Lung (tissue), 12 donors: ENCODE measurements around the gene C1RL. TPM values are rescaled to one million over a fixed set of nuclear protein-coding genes. Genes with fewer than 3 reads are reported as not detected.
A peak's percentile ranks its signal among the peaks of the same experiment; 100 is the strongest.

Experiments used
- ATAC-seq: fragments of 200-7000 bp; cut with Tn5 transposase; one replicate; pipeline ENCODE4 v1.9.1; 2020; ENCODE audit warnings: moderate number of reproducible peaks; ENCODE audit not compliant: insufficient read depth, low FRiP score
- DNase-seq, 3 donors: peaks; one replicate each; pipeline ENCODE4 v3.0.0-alpha.2; 2013 to 2017
- H3K27ac ChIP-seq, 2 donors: one replicate each; pipeline ENCODE4 v1.5.1; 2013; ENCODE audit warnings: mild to moderate bottlenecking in 2 of 2, moderate library complexity in 2 of 2, control low read depth in 1 of 2, inconsistent platforms in 1 of 2, low read depth in 1 of 2, low read length in 1 of 2
- H3K27me3 ChIP-seq, 3 donors: one replicate each; pipeline ENCODE4 v1.5.1; 2013; ENCODE audit warnings: low read length in 2 of 3; ENCODE audit not compliant: control insufficient read depth in 3 of 3, insufficient read depth in 3 of 3
- H3K36me3 ChIP-seq, 4 donors: one replicate each; pipeline ENCODE4 v1.5.1; 2013; ENCODE audit warnings: low read length in 4 of 4, mild to moderate bottlenecking in 1 of 4, moderate library complexity in 1 of 4; ENCODE audit not compliant: control insufficient read depth in 4 of 4, insufficient read depth in 4 of 4
- H3K4me1 ChIP-seq, 5 donors: one replicate each; pipeline ENCODE4 v1.5.1; 2013; ENCODE audit warnings: low read length in 5 of 5, mild to moderate bottlenecking in 2 of 5, moderate library complexity in 1 of 5; ENCODE audit not compliant: control insufficient read depth in 5 of 5, insufficient read depth in 5 of 5
- H3K4me3 ChIP-seq: one replicate; pipeline ENCODE4 v1.5.1; 2013; ENCODE audit warnings: mild to moderate bottlenecking, control low read depth, moderate library complexity
- H3K9ac ChIP-seq, 2 donors: one replicate each; pipeline ENCODE4 v1.5.1; 2013; ENCODE audit warnings: low read length in 2 of 2, control low read depth in 1 of 2; ENCODE audit not compliant: insufficient read depth in 1 of 2
- H3K9me3 ChIP-seq, 4 donors: one replicate each; pipeline ENCODE4 v1.5.1; 2013; ENCODE audit warnings: low read length in 3 of 4, mild to moderate bottlenecking in 1 of 4, moderate library complexity in 1 of 4; ENCODE audit not compliant: control insufficient read depth in 4 of 4, insufficient read depth in 3 of 4
- CTCF ChIP-seq: IDR thresholded peaks from 2 replicates; pipeline ENCODE4 v1.5.1; 2012; ENCODE audit warnings: mild to moderate bottlenecking; ENCODE audit errors: control extremely low read depth, extremely low read depth
- WGBS, 2 donors: extraction: QIAGEN DNeasy Blood & Tissue Kit; methylation state at CpG; one replicate each; pipeline ENCODE4 v1.1.7; 2013; 5-methylcytosine and 5-hydroxymethylcytosine counted together
- polyA plus RNA-seq, 2 donors: library from polyadenylated mRNA; stranded (reverse); fragments of 200-250 nt; gene quantifications; one replicate each; pipeline ENCODE4 v1.2.1, GENCODE V29; 2013
- total RNA-seq, 2 donors: library from RNA; depleted of rRNA in 1 of 2; stranded (reverse); fragments of >200 nt in 1 of 2; gene quantifications; one replicate each; pipeline ENCODE4 v1.2.1, GENCODE V29; 2014 to 2021
- donor health status: control.
- donor health status: control.
- donor health status: Bipolar disorder and iron deficiency.
- donor health status: healthy.
- donor health status: DM: yes; HTN: yes; CAD: no.

C1RL gene
- total and polyA plus RNA-seq, 4 donors = 60.5 to 116 (median 86.5) TPM

- H3K9me3 ChIP-seq = no peaks in the 10 kb centered on the region
- no peak overlapping the region for H3K9ac ChIP-seq
- H3K27ac ChIP-seq = no peak overlapping the region
- DNase-seq (no peak), ATAC-seq (no peak)
- no peak overlapping the region for H3K4me3 ChIP-seq
- H3K27me3 ChIP-seq = no peaks in the 10 kb centered on the region
- H3K4me1 ChIP-seq = peaks cover 0 to 1% (median 0%) of the 10 kb centered on the region in 5 donors
- TF ChIP-seq CTCF = no peak
- peaks cover 0 to 13% (median 7%) of the 10 kb centered on the region in 4 donors for H3K36me3 ChIP-seq
- WGBS, 2 donors = 82 to 90% methylated on average over 6 of the region's 6 CpGs
Measured at GRCh38 chr12:7069386-7069785, 39.6 kb downstream of the C1RL start.

- no peaks in the 10 kb centered on the region for H3K27me3 ChIP-seq
- no peak overlapping the region for H3K4me3 ChIP-seq
- H3K9me3 ChIP-seq = no peaks in the 10 kb centered on the region
- WGBS, 2 donors = 38 to 59% methylated on average over 2 of the region's 2 CpGs
- no peak overlapping the region for H3K9ac ChIP-seq
- H3K27ac ChIP-seq = peak overlapping the region in 1 of 2 donors; percentile 17
- H3K4me1 ChIP-seq = peaks cover 0 to 1% (median 0%) of the 10 kb centered on the region in 5 donors
- ATAC-seq (no peak), DNase-seq (no peak)
- peaks cover 0 to 13% (median 7%) of the 10 kb centered on the region in 4 donors for H3K36me3 ChIP-seq
- TF ChIP-seq CTCF = no peak
Measured at GRCh38 chr12:7068994-7069346, 40.0 kb downstream of the C1RL start.

GRCh38 chr12:7068240-7068993 is 40.6 kb downstream of the C1RL start:
- Histone ChIP-seq H3K4me3 (no peak overlapping the region), H3K27ac (peak overlapping the region in 1 of 2 donors; percentile 17), H3K36me3 (peaks cover 0 to 13% (median 7%) of the 10 kb centered on the region in 4 donors), H3K9me3 (no peaks in the 10 kb centered on the region), H3K4me1 (peaks cover 0 to 1% (median 0%) of the 10 kb centered on the region in 5 donors), H3K27me3 (no peaks in the 10 kb centered on the region), H3K9ac (no peak overlapping the region)
- ATAC-seq (peak; percentile 61), DNase-seq (no peak)
- TF ChIP-seq CTCF = no peak
- 57 to 59% methylated on average over 11 of the region's 11 CpGs for WGBS, 2 donors
